GM21423 (cell line): Measurements from ENCODE around the gene BCL2.

ENCODE experiments used
- ATAC-seq: cut with Tn5 transposase; IDR thresholded peaks from one replicate; pipeline ENCODE4 v1.9.1; 2021; ENCODE audit warnings: mild to moderate bottlenecking, moderate library complexity; ENCODE audit not compliant: unreplicated experiment

BCL2 gene

DNA sequence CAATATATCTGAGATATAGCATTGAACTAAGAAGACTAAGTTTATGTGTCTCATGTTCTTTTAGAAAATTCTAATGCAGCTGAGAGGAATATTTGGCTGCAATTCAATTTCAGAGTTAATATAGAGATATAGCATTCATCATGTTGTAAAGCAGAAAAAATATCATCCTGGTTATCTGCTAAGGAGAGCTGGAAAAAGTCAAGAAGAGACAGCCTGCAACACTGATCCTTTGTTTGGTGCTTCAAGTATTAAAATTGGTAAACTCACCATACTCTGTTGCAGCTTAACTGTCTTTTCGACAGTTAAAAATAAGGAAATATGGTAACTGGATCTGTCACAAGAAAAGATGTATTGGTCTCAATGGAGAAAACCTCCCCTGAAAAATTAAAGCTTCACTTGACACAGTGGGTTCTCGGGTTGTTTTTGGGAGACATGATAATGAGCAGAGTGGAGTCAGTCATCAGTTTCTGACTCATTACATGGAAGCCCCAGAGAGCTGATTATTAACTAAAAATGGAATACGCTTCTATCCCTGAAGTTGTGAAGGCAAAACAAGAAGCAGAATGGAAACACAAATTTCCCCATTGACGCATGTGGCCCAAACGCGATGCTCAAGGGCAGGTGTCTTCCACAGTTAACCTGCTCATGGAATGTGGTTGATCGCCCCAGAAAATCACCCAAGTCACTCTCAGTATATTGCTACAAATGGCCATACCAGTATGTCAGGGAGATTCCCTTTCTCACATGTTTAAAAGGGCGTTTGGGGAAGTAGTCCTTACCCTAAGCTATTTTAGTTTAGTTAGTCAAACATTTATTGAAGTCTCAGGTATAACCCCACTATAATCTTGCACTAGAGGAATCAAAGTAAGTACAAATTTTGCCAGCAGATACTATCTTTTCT is 8.2 kb downstream of the BCL2 start:
- ATAC-seq, result peak; percentile 64

DNA sequence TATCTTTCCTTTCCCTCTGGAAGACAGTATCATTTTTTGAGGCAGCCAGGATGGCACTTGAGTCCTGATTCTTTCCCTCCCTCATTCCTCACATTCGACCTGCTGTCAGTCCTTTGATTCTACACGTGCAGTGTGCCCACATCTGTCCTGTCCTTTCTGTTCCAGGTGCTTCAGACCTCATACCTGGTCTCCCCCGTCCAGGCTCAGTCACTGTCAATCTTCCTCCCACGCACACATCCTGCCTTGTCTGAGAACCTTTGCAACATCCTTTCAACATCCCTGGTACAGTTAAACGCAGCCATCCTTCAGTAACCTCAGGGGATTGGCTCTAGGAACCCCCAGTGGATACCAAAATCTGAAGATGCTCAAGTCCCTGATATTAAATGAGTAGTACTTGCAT is 10.1 kb downstream of the BCL2 start:
- ATAC-seq, result no peak

DNA sequence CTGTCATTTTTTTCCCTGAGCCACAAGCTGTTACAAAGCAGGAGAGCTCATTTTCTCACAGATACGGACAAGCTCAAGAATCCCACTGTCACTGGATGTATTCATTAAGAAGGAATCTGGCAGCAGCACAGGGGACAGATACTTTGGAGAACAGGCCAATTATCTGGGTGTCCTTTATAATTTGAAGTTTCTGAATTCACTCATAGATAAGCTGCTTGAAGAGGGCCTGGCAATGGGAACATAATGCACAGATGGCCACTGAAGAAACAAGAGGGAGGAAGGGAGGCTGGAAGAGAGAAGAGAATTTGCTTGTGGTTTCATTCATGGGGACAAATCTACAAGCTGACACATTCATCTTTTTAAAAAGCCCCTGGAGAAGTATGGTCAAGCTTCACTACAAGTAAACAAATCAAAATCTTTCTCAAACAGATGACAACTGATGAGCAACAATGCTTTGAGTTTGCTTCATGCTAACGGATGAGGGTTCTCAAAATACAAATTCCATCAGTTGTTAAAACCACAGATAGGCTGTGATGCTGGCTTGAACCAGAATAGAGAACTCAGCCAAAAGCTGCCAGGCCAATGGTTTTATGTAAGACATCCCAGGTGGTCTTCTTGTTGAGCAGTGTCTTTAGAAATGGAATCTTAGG is 11.9 kb downstream of the BCL2 start:
- ATAC-seq, result no peak

DNA sequence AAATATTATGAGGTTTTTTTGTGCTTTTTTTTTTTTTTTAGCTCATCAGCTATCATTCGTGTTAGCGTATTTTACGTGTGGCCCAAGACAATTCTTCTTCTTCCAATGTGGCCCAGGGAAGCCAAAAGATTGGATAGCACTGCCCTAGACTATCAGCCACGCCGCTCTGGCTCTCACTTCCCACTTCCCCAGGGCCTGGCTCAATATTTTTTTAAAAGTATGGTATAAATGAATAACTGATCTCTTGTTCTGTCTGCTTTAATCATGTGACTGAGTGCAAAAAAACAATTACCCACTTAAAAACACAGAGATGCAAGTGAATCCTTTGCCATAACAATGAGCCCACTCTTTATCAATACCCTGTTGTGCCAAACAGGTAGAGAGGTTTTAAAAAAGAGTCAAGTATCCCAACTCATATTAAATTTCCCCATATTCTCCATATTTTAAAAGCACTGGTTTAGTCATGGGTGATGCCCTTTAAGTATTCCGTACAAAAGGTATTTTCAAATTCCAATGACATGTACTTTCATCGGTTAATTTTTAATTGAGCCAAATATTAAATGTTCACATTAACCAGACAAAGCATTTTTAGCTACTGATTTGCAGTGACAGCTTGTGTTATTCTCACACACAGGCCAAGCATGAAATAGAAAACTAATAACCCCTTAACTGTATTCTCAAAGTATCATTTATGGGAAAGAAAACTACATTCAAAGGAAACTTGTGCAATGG is 12.6 kb downstream of the BCL2 start:
- ATAC-seq, result no peak

DNA sequence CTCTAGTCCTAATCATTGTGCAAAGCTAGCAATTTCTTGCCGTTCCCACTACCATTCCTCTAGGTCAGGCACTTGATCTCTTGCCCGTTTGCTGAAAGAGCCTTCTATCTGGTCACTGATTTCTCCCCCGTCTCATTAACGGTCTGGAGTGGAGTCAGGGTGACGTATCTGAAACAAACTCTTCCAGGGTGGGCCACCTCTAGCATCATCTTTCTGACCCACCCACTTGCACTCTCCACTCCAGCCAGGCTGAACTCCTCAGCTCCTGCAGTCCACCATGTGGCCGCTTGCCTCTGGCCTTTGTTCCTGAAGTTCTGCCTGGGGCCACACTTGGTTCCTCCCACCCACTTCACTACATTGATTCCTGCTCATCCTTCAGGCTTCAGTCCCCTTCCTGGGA is 13.3 kb downstream of the BCL2 start:
- ATAC-seq, result no peak

DNA sequence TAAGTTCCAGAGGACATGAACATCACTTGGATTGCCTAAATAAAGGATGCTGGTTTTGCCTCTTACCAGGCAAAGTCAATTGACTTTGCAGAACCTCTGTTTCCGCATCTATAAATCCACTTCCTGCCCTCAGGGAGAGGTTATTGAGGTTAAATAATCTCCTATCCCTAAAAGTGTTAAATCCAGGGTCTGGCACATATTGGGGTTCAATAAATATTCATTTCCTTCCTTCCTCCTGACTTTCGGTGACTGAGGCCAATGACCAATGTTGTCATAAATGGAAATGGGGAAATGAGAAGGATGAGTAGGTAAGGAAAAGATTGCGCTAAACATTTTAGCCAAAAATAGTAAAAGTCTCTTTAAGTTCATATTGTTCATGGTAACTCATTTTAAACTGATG is 16.0 kb downstream of the BCL2 start:
- no peak for ATAC-seq

DNA sequence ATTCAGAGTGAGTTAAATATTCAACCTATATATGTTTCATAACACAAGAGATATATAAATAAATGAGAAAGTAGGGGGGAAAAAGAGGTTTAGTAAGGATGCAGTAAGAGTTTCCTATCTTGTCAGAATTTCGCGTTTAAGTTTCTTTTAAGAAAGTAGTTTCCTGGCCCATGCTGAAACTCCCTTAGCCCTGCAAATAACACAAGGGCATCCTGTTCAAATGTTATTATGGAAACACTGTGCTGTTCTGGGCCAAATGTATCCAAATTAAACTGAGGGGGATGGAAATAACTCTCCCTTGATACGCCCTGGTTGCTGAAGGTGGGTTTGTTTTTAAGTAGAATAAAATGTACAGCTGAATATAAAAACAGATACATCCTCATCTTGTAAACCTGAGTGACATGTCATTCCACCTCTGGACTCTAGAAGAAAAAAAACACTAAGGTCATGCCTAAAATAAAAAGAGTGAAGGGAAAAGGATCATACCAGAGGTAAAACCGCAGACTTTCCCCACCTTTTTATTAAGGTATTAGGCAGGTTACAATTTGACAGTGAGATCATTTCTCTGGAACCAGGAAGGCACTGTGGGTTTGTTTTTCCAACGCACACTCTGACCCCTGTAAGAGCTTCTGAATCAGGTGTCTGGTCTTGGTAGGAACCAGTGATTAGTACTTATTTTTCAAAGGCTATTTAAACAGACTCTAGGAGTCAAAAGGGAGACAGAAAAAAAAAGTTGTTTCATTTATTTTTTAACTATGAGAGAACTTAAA is 16.7 kb downstream of the BCL2 start:
- ATAC-seq, result peak; percentile 32

DNA sequence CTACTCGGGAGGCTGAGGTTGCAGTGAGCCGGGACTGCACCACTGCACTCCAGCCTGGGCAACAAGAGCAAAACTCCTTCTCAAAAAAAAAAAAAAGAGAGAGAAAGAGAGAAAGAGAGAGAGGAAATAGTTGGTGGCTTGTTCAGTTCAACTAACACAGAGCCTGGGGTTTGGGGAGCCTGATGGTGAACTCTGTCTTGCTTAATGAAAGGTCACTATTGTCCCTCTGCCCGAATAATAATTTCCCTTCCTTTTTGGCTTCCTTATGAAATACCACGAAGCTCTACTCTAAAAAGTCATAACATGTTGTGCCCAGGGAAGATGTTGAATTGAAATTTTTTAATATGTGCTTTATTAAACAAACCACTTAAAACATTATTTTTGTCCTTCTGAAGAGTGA is 17.3 kb downstream of the BCL2 start:
- no peak for ATAC-seq

DNA sequence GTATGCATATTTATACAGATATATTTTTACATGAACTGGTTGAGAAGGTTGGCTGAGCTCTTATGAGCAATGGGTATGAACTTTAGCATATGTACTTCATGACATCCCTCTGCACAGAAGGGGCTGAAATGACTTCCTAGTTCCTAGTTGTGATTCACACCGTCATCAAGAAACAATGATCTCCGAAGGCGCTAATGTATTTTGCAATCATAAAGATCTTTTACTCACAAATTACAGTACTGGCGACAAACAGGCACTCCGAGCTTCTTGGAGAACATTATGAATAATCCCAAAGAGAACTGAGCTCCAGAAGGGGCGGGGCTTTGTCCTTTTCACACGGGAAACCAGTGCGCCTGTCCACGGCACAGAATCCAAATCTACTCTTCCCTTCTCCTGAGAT is 18.1 kb downstream of the BCL2 start:
- no peak for ATAC-seq

DNA sequence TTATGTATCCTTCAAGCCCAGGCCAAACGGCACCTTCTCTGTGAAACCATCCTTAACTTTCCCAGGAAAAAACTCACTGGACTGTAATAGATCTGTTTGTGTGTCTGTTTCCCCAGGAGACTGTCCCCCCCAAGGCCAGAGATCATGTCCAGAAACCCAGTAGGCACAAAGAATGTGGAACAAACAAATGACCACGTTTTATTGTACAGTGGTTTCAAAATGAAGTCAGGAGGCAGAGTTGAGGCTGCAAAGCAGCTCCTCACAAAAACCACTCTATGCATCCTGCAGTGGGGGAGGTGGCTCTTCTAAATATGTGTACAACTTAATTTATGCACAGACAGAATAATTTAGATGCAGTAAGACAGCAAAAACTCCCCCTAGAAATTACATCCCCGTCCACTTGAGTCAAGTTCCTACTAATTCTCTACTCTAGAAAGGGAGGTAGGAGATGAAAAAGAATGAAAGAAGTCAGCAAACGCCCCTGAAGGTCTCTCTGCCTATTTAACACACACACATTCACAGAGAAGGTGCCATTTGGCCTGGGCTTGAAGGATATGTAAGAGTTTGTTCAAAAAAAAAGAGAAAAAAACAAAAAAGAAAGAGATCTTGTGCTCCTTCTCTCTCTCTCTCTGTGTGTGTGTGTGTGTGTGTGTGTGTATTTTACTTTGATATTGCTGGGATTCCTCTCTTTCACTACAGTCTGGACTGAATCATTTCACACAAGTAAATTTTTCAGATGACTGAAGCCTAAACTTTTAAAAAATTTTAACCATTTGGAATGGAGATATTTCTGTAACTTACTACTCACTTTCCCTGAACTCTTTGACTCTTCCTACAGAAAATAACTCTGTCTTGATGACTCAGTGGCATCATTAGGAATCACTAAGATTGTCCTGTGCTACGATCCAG is 19.5 kb downstream of the BCL2 start:
- ATAC-seq, result peak; percentile 64

DNA sequence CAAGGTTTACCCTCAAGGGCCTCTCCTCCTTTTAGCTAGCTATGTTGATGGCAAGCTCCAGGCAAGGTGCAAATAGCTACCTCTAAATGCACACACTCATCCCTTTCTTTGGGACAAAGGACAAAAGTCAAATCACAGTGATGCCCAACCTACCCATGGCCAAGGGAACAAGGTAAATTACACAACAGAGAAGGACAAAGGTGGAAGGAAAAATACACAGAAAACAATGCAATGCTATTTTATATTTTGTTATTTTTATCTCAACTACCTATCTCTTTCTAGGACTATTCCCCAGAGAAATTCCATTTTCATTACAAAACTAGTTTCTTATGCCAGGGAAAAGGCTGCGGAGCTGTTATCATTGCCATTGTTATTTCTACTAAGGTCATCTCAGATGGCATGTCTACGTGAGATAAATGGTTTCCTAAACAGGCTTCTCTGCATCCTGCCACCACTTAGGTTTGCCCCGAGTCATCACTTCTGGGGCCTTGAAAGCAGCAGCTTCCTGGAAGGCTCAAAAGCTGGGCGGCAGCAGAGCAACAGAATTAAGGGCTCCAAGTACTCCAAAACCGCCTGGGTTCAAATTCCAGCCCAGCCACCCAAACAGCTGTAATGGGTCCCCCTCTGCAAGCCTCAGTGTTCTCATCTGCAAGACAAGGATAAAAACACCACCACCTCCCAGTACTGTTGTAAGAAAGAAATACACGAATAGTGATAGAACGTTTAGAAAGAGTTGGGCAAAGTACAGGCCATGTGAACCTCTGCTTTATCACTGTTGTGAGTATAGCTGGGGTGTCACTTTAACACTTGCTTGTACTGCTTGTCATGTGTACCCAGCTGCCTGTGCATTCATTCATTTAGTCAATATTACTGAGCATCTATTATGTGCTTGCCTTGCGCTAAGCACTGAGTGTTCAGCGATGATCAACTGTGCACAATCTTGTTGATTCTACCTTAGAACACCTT is 20.9 kb downstream of the BCL2 start:
- no peak for ATAC-seq

DNA sequence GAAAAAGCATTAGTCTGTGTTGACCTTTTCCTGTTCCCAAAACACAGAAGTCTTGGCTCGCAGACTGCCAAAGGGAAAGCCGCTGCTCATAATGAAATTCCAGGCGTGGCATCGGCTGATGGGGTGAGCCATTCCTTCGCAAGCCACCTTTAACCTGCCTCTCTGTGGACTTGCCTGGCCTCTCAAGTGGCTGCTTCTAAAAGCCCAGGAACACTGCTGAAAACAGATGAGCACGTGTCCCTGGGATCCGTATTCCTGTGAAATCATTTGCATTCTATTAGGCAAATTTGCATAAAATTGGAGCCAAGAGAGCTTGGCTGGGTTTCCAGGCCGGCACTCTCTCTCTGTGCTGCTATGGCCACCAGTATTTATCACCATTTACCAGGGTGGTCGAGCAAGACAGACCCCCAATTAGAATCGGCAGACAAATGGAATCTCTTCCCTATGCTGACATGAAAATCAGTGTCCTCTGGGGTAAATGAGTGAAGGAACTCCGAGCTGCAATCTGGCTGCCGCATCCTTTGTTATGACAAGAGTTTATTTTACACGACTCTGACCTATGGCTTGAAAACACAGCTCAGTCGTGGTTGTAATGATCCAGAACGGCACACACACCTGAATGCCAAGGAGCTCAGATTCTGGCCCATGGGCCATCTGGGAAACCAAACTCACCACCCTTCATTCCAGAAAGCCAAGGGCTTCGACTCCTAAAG is 21.7 kb downstream of the BCL2 start:
- no peak for ATAC-seq

DNA sequence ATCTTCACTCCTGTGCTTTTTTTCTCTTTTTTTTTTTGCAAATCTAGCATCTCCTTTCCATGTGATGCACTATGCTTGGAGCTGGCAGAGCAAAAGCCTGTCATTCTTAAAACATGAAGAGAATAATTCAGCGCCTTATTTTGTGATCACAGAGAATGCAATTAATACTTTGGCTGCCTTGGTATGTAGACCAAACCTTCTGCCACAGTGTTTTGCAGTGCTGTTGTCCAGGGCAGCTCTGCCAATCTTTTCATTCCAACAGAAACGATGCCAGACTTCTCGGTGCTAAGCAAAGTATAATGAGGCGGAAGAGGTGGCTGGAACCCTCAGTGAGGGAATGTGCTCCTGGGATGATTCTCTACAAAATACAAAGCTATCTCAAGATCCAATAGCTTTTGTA is 25.6 kb downstream of the BCL2 start:
- ATAC-seq, result no peak

DNA sequence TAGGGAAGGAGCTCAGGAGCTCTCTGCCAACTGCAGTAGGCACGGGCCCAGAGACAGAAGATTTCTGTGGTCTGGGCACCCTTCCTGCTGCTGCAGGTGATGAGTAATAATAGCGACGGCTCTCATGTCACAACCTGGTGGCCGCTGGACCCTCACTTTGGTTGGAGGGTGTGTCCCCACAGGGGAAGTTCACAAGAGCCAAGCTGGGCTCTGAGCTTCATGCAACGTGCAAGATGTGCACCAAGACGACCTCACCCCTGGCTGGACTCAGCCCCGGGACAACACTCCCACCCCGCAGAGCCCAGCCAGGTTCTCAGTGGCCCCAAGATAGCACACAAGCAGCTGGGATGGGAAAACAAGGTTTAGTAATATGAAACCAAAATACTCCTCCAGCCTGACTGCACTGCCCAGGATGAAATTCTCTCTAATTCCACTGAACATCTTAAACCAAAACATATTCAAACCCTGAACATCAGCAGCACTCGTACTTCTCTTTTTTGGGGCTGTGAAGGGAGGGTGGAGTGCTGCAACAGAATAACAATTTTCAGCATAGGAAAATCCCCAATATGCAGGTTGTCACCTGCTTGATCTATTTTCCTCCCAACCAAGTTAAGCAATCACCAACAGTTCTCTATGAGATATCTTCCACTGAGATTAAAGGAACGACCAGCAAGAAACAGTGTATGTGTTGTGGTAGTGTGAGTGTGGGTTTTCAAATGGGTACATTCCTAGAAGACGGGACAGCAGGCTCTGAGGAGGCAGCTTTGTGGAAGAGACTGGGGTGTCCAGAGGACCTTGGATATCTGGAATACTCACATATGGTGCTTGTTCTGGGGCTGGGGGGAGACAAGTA is 26.5 kb downstream of the BCL2 start:
- peak; percentile 65 for ATAC-seq

DNA sequence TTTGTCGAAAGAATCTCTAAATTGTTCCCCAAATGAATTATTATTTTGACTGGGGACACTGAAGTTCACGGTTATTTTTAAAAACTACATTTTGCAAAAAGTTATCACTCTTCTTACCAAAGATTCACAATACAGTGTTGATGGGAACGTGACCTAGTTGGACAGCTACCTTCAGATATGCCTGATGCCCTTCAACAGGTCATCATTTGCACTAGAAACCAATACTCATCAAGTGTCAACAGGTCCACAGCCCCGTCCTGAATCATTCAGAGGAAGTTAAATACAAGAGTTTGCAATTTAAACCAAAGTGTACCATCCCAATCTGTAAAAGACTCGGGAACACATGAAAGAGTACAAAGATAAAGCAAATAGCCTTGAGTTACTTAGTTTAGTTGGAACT is 28.3 kb downstream of the BCL2 start:
- no peak for ATAC-seq

DNA sequence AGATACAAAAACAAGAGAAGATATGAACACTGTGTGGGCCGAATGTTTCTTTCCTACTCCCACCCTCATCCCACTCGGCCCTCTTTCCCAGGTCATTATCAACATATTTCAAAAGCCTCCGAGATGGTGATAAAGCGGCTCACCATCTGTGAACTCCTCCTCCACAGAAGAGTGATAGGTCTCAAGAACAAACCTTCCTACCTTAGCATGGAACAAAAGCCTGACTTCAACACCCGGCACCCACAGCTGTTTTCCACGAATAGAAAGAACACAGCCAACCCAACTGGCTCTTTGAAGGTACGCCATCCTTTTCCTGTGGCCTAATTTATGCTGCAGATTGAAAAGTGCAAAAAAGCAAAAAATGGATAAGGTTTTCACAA is 28.8 kb downstream of the BCL2 start:
- ATAC-seq, result no peak

DNA sequence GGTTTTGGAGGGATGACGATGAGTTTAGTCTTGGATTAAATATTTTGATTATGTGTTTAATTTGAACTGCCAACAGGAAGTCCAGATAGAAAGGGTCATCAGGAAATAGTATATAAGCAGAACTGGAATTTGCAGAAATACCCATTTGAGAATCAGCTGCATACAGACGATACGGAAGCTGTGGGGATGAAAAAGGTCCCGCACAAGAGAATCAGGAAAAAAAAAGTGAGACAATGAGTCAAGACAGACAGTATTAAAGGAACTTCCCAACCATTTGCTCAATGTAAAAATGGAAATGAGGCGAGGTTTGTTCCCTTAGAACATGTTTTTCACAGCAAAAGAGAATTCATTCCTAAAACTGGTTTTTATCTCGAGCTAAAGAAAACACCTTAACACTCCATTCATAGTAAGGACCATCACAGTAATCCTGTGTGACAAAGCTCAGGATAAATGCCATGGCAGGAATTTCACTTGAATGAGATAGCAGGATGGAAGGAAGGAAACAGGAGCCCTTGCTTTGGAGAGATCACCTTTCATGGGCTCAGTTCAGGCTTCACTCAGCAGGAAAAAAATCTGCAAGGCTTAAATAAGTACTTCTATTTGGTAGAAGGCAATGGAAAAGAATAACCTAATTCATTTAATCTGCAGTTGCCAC is 29.3 kb downstream of the BCL2 start:
- no peak for ATAC-seq
